ENCODE measurements around the gene ANGEL2. TPM values are rescaled to one million over a fixed set of nuclear protein-coding genes. Genes with fewer than 3 reads are reported as not detected.

Gene ANGEL2
- total and polyA plus RNA-seq, 7 experiments from 2014 or later: 22.2 to 96.5 (median 63.4) TPM

DNA sequence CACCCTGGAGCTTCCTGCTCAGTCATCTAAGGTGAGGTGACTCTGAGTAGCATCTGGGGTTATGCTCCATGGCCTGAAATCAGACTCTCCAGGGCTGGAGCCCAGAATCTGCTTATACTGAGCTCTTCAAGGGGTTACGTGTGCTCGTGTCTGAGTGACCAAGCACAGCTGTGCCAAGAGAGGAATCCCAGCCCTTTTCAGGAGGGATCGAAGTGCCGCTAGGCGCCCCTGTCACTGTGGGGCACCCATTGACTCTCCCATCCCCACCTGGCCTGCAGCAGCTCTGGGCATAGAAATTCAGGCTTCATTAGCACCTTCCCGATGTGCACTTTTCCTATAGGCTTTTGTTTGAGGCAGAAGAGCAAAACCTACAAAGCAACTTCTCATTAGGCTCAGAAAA lies 51.6 kb downstream of the ANGEL2 start:
- intact Hi-C loops (cut with micrococcal nuclease): no loop called here
- peaks cover 0 to 5% (median 0%) of the 10 kb centered on the region in 7 donors for H3K4me1 Mint-ChIP-seq
- H3K9me3 ChIP-seq (ENCODE audit: control insufficient read depth in 2 of 3, low read length in 3 of 3): no peaks in the 10 kb centered on the region
- H3K4me3 Mint-ChIP-seq: no peak overlapping the region
- peaks cover 12 to 45% (median 26%) of the 10 kb centered on the region in 5 donors for H3K27me3 Mint-ChIP-seq
- H3K27ac ChIP-seq (ENCODE audit: low read depth, low read length): no peak overlapping the region
- H3K4me3 ChIP-seq (ENCODE audit: low read length): no peak overlapping the region
- H3K27ac Mint-ChIP-seq: no peak overlapping the region
- no peaks in the 10 kb centered on the region for H3K4me1 ChIP-seq (ENCODE audit: control insufficient read depth in 2 of 2, insufficient read depth in 2 of 2, low read length in 2 of 2)
- H3K9me3 Mint-ChIP-seq: peaks cover 0 to 2% (median 0%) of the 10 kb centered on the region in 11 donors
- H3K36me3 ChIP-seq (ENCODE audit: control insufficient read depth in 2 of 3, insufficient read depth in 3 of 3, low read length in 3 of 3): no peaks in the 10 kb centered on the region
- peaks cover 0 to 4% of the 10 kb centered on the region in 2 donors for H3K27me3 ChIP-seq (ENCODE audit: control insufficient read depth in 2 of 2, insufficient read depth in 2 of 2, low read length in 2 of 2)
- CTCF ChIA-PET: no interaction called here
- ATAC-seq (no peak), DNase-seq (no peak)
- POLR2A ChIA-PET: no interaction called here
- peaks cover 0 to 3% (median 0%) of the 10 kb centered on the region in 5 donors for H3K36me3 Mint-ChIP-seq

DNA sequence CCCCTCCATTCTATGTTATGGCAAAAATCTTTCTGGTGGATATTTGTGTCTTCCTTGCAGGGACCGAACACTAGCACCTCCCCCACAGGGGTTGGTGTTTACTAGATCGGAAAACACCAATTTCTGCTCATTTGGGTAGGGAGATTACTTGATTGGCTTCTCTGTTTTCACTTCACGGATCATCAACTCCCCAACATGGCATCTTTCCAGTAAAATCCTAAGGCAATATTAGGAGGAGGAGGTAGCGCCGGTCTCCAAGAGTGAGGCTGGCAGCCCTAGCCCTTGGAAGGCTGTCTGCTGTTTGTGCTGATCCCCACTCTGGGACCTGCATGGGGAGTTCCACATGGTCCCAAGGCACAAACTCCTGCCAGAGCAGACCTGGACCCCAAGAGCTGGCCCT lies 53.2 kb downstream of the ANGEL2 start:
- no peaks in the 10 kb centered on the region for H3K9me3 ChIP-seq (ENCODE audit: control insufficient read depth in 2 of 3, low read length in 3 of 3)
- no peaks in the 10 kb centered on the region for H3K36me3 Mint-ChIP-seq
- intact Hi-C loops (cut with micrococcal nuclease): no loop called here
- H3K27ac ChIP-seq (ENCODE audit: low read depth, low read length): no peak overlapping the region
- H3K9me3 Mint-ChIP-seq: peaks cover 0 to 2% (median 0%) of the 10 kb centered on the region in 11 donors
- no peaks in the 10 kb centered on the region for H3K4me1 ChIP-seq (ENCODE audit: control insufficient read depth in 2 of 2, insufficient read depth in 2 of 2, low read length in 2 of 2)
- H3K27ac Mint-ChIP-seq: no peak overlapping the region
- H3K4me3 Mint-ChIP-seq: no peak overlapping the region
- CTCF ChIA-PET: interaction anchor here (0.7 kb wide), 1 partner anchor 39 kb away, joined by 5 read pairs; no protein-coding TSS in a partner anchor
- H3K27me3 ChIP-seq (ENCODE audit: control insufficient read depth in 2 of 2, insufficient read depth in 2 of 2, low read length in 2 of 2): peaks cover 0 to 4% of the 10 kb centered on the region in 2 donors
- no peak for ATAC-seq
- H3K27me3 Mint-ChIP-seq: peaks cover 6 to 37% (median 29%) of the 10 kb centered on the region in 5 donors
- POLR2A ChIA-PET: no interaction called here
- H3K4me1 Mint-ChIP-seq: no peaks in the 10 kb centered on the region
- H3K36me3 ChIP-seq (ENCODE audit: control insufficient read depth in 2 of 3, insufficient read depth in 3 of 3, low read length in 3 of 3): no peaks in the 10 kb centered on the region
- no peak for DNase-seq
- no peak overlapping the region for H3K4me3 ChIP-seq (ENCODE audit: low read length)

DNA sequence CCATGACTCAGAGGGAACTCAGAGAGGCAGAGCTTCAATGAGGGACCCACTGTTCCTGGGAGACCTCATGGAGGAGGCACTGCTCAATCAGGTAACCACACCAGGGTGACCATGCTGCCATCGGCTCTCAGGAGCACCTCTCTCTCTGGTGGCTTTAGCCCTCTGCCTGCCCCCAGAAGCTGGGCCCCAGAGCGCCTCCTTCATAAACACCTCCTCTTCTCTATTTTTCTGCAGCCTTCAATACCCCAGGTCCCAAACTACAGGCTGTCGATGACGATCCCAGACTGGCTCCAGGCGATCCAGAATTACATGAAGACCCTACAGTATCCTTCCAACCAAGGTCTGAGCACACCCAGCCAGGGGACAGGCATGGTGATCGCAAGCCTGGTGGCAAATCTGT lies 54.7 kb downstream of the ANGEL2 start:
- Histone ChIP-seq H3K27me3 (ENCODE audit: control insufficient read depth in 2 of 2, insufficient read depth in 2 of 2, low read length in 2 of 2) (peaks cover 0 to 4% of the 10 kb centered on the region in 2 donors), H3K36me3 (ENCODE audit: control insufficient read depth in 2 of 3, insufficient read depth in 3 of 3, low read length in 3 of 3) (no peaks in the 10 kb centered on the region), H3K9me3 (ENCODE audit: control insufficient read depth in 2 of 3, low read length in 3 of 3) (no peaks in the 10 kb centered on the region), H3K4me3 (ENCODE audit: low read length) (no peak overlapping the region), H3K27ac (ENCODE audit: low read depth, low read length) (no peak overlapping the region), H3K4me1 (ENCODE audit: control insufficient read depth in 2 of 2, insufficient read depth in 2 of 2, low read length in 2 of 2) (no peaks in the 10 kb centered on the region)
- no peak overlapping the region for H3K4me3 Mint-ChIP-seq
- peaks cover 0 to 2% (median 0%) of the 10 kb centered on the region in 11 donors for H3K9me3 Mint-ChIP-seq
- ChIA-PET POLR2A (no interaction called here), CTCF (no interaction called here)
- ATAC-seq (no peak), DNase-seq (no peak)
- H3K27ac Mint-ChIP-seq: no peak overlapping the region
- intact Hi-C loops (cut with micrococcal nuclease): no loop called here
- H3K27me3 Mint-ChIP-seq: peaks cover 15 to 34% (median 30%) of the 10 kb centered on the region in 5 donors
- no peaks in the 10 kb centered on the region for H3K36me3 Mint-ChIP-seq
- H3K4me1 Mint-ChIP-seq: peaks cover 0 to 4% (median 0%) of the 10 kb centered on the region in 7 donors

- ATAC-seq (no peak), DNase-seq (no peak)
- H3K36me3 ChIP-seq (ENCODE audit: control insufficient read depth in 2 of 3, insufficient read depth in 3 of 3, low read length in 3 of 3): no peaks in the 10 kb centered on the region
- H3K27me3 ChIP-seq (ENCODE audit: control insufficient read depth in 2 of 2, insufficient read depth in 2 of 2, low read length in 2 of 2): no peaks in the 10 kb centered on the region
- H3K4me1 ChIP-seq (ENCODE audit: control insufficient read depth in 2 of 2, insufficient read depth in 2 of 2, low read length in 2 of 2): no peaks in the 10 kb centered on the region
- no peaks in the 10 kb centered on the region for H3K9me3 ChIP-seq (ENCODE audit: control insufficient read depth in 2 of 3, low read length in 3 of 3)
- Mint-ChIP-seq H3K9me3 (peaks cover 0 to 2% (median 0%) of the 10 kb centered on the region in 11 donors), H3K27me3 (peaks cover 23 to 36% (median 30%) of the 10 kb centered on the region in 5 donors), H3K27ac (no peak overlapping the region), H3K4me1 (peaks cover 0 to 4% (median 0%) of the 10 kb centered on the region in 7 donors), H3K36me3 (no peaks in the 10 kb centered on the region), H3K4me3 (no peak overlapping the region)
- ChIA-PET CTCF (no interaction called here), POLR2A (no interaction called here)
- H3K4me3 ChIP-seq (ENCODE audit: low read length): no peak overlapping the region
- intact Hi-C loops (cut with micrococcal nuclease): no loop called here
- H3K27ac ChIP-seq (ENCODE audit: low read depth, low read length): no peak overlapping the region
Measured at GRCh38 chr1:212959266-212960220, 56.1 kb downstream of the ANGEL2 start.

DNA sequence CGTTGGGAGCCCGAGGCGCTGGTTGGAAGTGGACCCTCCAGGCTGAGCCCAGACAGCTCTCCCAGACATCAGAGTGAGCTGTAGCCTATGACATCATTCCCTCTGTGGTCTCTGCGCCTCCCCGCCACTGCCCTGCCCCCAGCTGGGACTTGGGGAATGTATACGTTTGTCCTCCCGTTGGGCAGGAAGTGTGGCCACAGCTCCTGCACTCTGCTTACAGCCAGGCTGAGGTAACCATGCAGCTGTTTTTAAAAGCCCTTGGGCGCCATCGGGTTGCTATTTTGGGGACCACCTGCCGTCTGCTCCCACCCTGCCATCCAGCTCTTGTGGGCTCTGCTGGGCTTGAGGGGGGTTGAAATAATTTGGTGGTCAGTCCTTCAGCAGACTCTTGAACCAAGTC lies 57.5 kb downstream of the ANGEL2 start:
- Histone ChIP-seq H3K27me3 (ENCODE audit: control insufficient read depth in 2 of 2, insufficient read depth in 2 of 2, low read length in 2 of 2) (no peaks in the 10 kb centered on the region), H3K4me3 (ENCODE audit: low read length) (no peak overlapping the region), H3K27ac (ENCODE audit: low read depth, low read length) (no peak overlapping the region), H3K9me3 (ENCODE audit: control insufficient read depth in 2 of 3, low read length in 3 of 3) (no peaks in the 10 kb centered on the region), H3K4me1 (ENCODE audit: control insufficient read depth in 2 of 2, insufficient read depth in 2 of 2, low read length in 2 of 2) (no peaks in the 10 kb centered on the region), H3K36me3 (ENCODE audit: control insufficient read depth in 2 of 3, insufficient read depth in 3 of 3, low read length in 3 of 3) (no peaks in the 10 kb centered on the region)
- no peak for ATAC-seq
- ChIA-PET POLR2A (interaction anchor here (0.8 kb wide), 1 partner anchor 408 kb away, joined by 5 read pairs; no protein-coding TSS in a partner anchor), CTCF (no interaction called here)
- intact Hi-C loops (cut with micrococcal nuclease): no loop called here
- Mint-ChIP-seq H3K27me3 (peaks cover 37 to 48% (median 38%) of the 10 kb centered on the region in 5 donors), H3K9me3 (peaks cover 0 to 2% (median 0%) of the 10 kb centered on the region in 11 donors), H3K27ac (no peak overlapping the region), H3K4me1 (peaks cover 0 to 4% (median 0%) of the 10 kb centered on the region in 7 donors), H3K4me3 (no peak overlapping the region), H3K36me3 (no peaks in the 10 kb centered on the region)
- DNase-seq: no peak

DNA sequence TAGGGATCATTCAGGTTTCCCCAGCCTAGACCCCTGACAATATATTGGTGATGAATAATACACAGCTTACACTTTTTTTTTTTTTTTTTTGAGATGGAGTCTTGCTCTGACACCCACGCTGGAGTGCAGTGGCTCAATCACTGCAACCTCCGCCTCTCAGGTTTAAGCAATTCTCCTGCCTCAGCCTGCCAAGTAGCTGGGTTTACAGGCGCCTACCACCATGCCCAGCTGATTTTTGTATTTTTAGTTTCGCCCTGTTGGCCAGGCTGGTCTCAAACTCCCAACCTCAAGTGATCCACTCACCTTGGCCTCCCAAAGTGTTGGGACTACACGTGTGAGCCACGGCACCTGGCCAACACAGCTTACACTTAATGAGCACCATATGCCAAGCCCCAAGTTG lies 58.1 kb downstream of the ANGEL2 start:
- H3K4me3 Mint-ChIP-seq: no peak overlapping the region
- no peak overlapping the region for H3K27ac Mint-ChIP-seq
- H3K4me3 ChIP-seq (ENCODE audit: low read length): no peak overlapping the region
- peaks cover 43 to 54% (median 44%) of the 10 kb centered on the region in 5 donors for H3K27me3 Mint-ChIP-seq
- no peak overlapping the region for H3K27ac ChIP-seq (ENCODE audit: low read depth, low read length)
- H3K9me3 Mint-ChIP-seq: peaks cover 0 to 2% (median 0%) of the 10 kb centered on the region in 11 donors
- no peaks in the 10 kb centered on the region for H3K36me3 Mint-ChIP-seq
- ChIA-PET CTCF (no interaction called here), POLR2A (interaction anchor here (0.8 kb wide), 1 partner anchor 408 kb away, joined by 5 read pairs; no protein-coding TSS in a partner anchor)
- DNase-seq: no peak
- H3K36me3 ChIP-seq (ENCODE audit: control insufficient read depth in 2 of 3, insufficient read depth in 3 of 3, low read length in 3 of 3): no peaks in the 10 kb centered on the region
- no peak for ATAC-seq
- no peaks in the 10 kb centered on the region for H3K27me3 ChIP-seq (ENCODE audit: control insufficient read depth in 2 of 2, insufficient read depth in 2 of 2, low read length in 2 of 2)
- H3K4me1 ChIP-seq (ENCODE audit: control insufficient read depth in 2 of 2, insufficient read depth in 2 of 2, low read length in 2 of 2): no peaks in the 10 kb centered on the region
- H3K9me3 ChIP-seq (ENCODE audit: control insufficient read depth in 2 of 3, low read length in 3 of 3): no peaks in the 10 kb centered on the region
- peaks cover 0 to 4% (median 0%) of the 10 kb centered on the region in 7 donors for H3K4me1 Mint-ChIP-seq
- intact Hi-C loops (cut with micrococcal nuclease): no loop called here

Data from naive thymus-derived CD4-positive, alpha-beta T cell (primary cell).